K562 (cell line): ENCODE measurements around the gene PBX1. TPM values are rescaled to one million over a fixed set of nuclear protein-coding genes. Genes with fewer than 3 reads are reported as not detected.

Experiments used
- ATAC-seq: fragments of 200-7000 bp; cut with Tn5 transposase; 3 replicates; pipeline ENCODE4 v1.9.1; 2020; ENCODE audit warnings: moderate library complexity
- BruUV-seq: library from RNA; stranded (reverse); fragments of 400-500 nt; replicated peaks from 2 replicates; lab custom pipeline; 2021; lab: Mats Ljungman, UMichigan
- CTCF ChIA-PET: fragments of 300-600 bp; formaldehyde crosslinking; extraction: SDS; loops from one replicate; lab custom pipeline; 2021; ENCODE audit warnings: low intra/inter-chr PET ratio; lab: Yijun Ruan, JAX
- POLR2A ChIA-PET: fragments of 300-600, 350-650 bp; sonication (Branson Sonifier 250); formaldehyde crosslinking; extraction: SDS; loops from one replicate; lab custom pipeline; 2021; ENCODE audit warnings: antibody characterized with exemption, inconsistent platforms; lab: Yijun Ruan, JAX
- DNase-seq, 4 experiments: peaks; one replicate each; pipeline versions ENCODE4 v3.0.0 to v3.0.0-alpha.2; 2011 to 2018; ENCODE audit warnings: low spot score in 3 of 4, mixed read lengths in 3 of 4; ENCODE audit errors: extremely low read depth in 1 of 4
- FAIRE-seq: peaks from 2 replicates; lab custom pipeline; 2011; peaks lifted over from hg19 to GRCh38; lab: Jason Lieb, UNC
- H2AFZ ChIP-seq: 2 replicates; pipeline ENCODE4 v1.6.0; 2011; ENCODE audit warnings: low read depth, low read length, control low read depth, inconsistent platforms
- H3K27ac ChIP-seq: fragments of 200-600 bp; 3 replicates; pipeline ENCODE4 v1.8.0; 2011; ENCODE audit warnings: low read depth, mild to moderate bottlenecking, control low read depth, inconsistent platforms, low read length, moderate library complexity, mixed read lengths; ENCODE audit errors: extremely low read depth
- H3K27me3 ChIP-seq, 2 experiments: fragments of 300-600 bp in 1 of 2; 2 replicates in 1 of 2; 3 replicates in 1 of 2; pipeline versions ENCODE4 v1.6.0 to v1.8.0; 2011; ENCODE audit warnings: inconsistent platforms in 2 of 2, low read length in 2 of 2, mild to moderate bottlenecking in 1 of 2, mixed read lengths in 1 of 2, moderate library complexity in 1 of 2; ENCODE audit not compliant: control insufficient read depth in 2 of 2, insufficient read depth in 2 of 2
- H3K36me3 ChIP-seq: fragments of 300-600 bp; 3 replicates; pipeline ENCODE4 v1.8.0; 2011; ENCODE audit warnings: mild to moderate bottlenecking, low read length, inconsistent platforms; ENCODE audit not compliant: control insufficient read depth, insufficient read depth
- H3K4me1 ChIP-seq, 2 experiments: fragments of 200-600 bp in 1 of 2; replicated peaks in 1 of 2; 2 replicates in 1 of 2; 3 replicates in 1 of 2; pipeline versions ENCODE4 v1.5.1 to v1.8.0; 2011; ENCODE audit warnings: inconsistent platforms in 2 of 2, low read length in 2 of 2, mild to moderate bottlenecking in 1 of 2, mixed read lengths in 1 of 2, moderate library complexity in 1 of 2; ENCODE audit not compliant: control insufficient read depth in 2 of 2, insufficient read depth in 2 of 2
- H3K4me2 ChIP-seq: 2 replicates; pipeline ENCODE4 v1.6.1; 2011; ENCODE audit warnings: low read length, control low read depth, inconsistent platforms, mixed read lengths; ENCODE audit not compliant: insufficient read depth
- H3K4me3 ChIP-seq: fragments of 200-600 bp; sonication (generic), shearing (Covaris generic); 2 replicates; pipeline ENCODE4 v1.5.1; 2016; ENCODE audit warnings: control low read depth, inconsistent platforms
- H3K79me2 ChIP-seq: fragments of 200-600 bp; 3 replicates; pipeline ENCODE4 v1.8.0; 2011; ENCODE audit warnings: low read length, inconsistent platforms; ENCODE audit not compliant: control insufficient read depth, insufficient read depth
- H3K9ac ChIP-seq, 2 experiments: 2 replicates each; pipeline versions ENCODE4 v1.6.0 to v1.6.1; 2011; ENCODE audit warnings: low read depth in 2 of 2, low read length in 2 of 2, control low read depth in 1 of 2, inconsistent platforms in 1 of 2, mild to moderate bottlenecking in 1 of 2, mixed read lengths in 1 of 2; ENCODE audit not compliant: insufficient read depth in 1 of 2
- H3K9me1 ChIP-seq: one replicate; pipeline ENCODE4 v1.6.0; 2011; ENCODE audit warnings: inconsistent platforms, mild to moderate bottlenecking, low read length, moderate library complexity; ENCODE audit not compliant: control insufficient read depth, insufficient read depth
- H3K9me3 ChIP-seq: replicated peaks from 2 replicates; pipeline ENCODE4 v1.5.1; 2011; ENCODE audit warnings: low read depth, low read length, inconsistent platforms; ENCODE audit not compliant: control insufficient read depth, insufficient read depth
- H4K20me1 ChIP-seq: replicated peaks from 2 replicates; pipeline ENCODE4 v1.6.1; 2011; ENCODE audit warnings: low read length, inconsistent platforms, mixed read lengths; ENCODE audit not compliant: control insufficient read depth, insufficient read depth
- CREB1 ChIP-seq, 2 experiments: sonication (generic) in 1 of 2; formaldehyde crosslinking in 1 of 2; IDR thresholded peaks; 2 replicates each; pipeline versions ENCODE4 v1.6.1 to v1.8.0; 2012 to 2022; ENCODE audit warnings: inconsistent platforms in 1 of 2, mild to moderate bottlenecking in 1 of 2, missing genetic modification reagents in 1 of 2, moderate library complexity in 1 of 2
- FOSL1 ChIP-seq: fragments of 200-800 bp; sonication (Bioruptor generic); conservative IDR thresholded peaks from 2 replicates; pipeline ENCODE4 v1.6.1; 2016; ENCODE audit warnings: missing genetic modification characterization, missing compliant biosample characterization
- GTF2E2 ChIP-seq: fragments of 200-800 bp; sonication (Bioruptor generic); IDR thresholded peaks from 2 replicates; pipeline ENCODE4 v1.6.1; 2016; ENCODE audit warnings: missing genetic modification characterization, missing compliant biosample characterization
- HDAC3 ChIP-seq: fragments of 450-650 bp; IDR thresholded peaks from 2 replicates; pipeline ENCODE4 v1.6.1; 2018; ENCODE audit warnings: borderline replicate concordance, mild to moderate bottlenecking, moderate library complexity; ENCODE audit not compliant: partially characterized antibody
- JUND ChIP-seq, 2 experiments: IDR thresholded peaks; 2 replicates in 1 of 2; 3 replicates in 1 of 2; pipeline ENCODE4 v1.6.1; 2011; ENCODE audit warnings: borderline replicate concordance in 2 of 2, low read depth in 2 of 2, low read length in 2 of 2, improper control_type of control experiment in 1 of 2, missing biosample characterization in 1 of 2, missing genetic modification characterization in 1 of 2, missing genetic modification reagents in 1 of 2
- MEIS2 ChIP-seq: fragments of 450-650 bp; IDR thresholded peaks from 2 replicates; pipeline ENCODE4 v1.6.1; 2014; ENCODE audit warnings: mild to moderate bottlenecking; ENCODE audit not compliant: partially characterized antibody
- OTX1 ChIP-seq: fragments of 450-650 bp; formaldehyde crosslinking; IDR thresholded peaks from 2 replicates; pipeline ENCODE4 v1.4.0; 2022; ENCODE audit warnings: mild to moderate bottlenecking
- ZEB2 ChIP-seq: fragments of 450-650 bp; IDR thresholded peaks from 2 replicates; pipeline ENCODE4 v1.6.1; 2016
- ZNF165 ChIP-seq: fragments of 250-450 bp; sonication (Bioruptor Pico); IDR thresholded peaks from 2 replicates; pipeline ENCODE4 v1.4.0; 2020; ENCODE audit warnings: borderline replicate concordance
- ZNF324 ChIP-seq: fragments of 250-450 bp; sonication (Bioruptor Pico); IDR thresholded peaks from 2 replicates; pipeline ENCODE4 v1.4.0; 2020; ENCODE audit warnings: mild to moderate bottlenecking
- ZNF696 ChIP-seq: fragments of 250-450 bp; sonication (Bioruptor Pico); conservative IDR thresholded peaks from 2 replicates; pipeline ENCODE4 v1.4.0; 2020; ENCODE audit warnings: mild to moderate bottlenecking, moderate library complexity
- WGBS: fragments of 100-300 bp; shearing (Covaris generic); methylation state at CpG from one replicate; pipeline ENCODE4 v1.1.6; 2016; ENCODE audit warnings: low coverage, mixed read lengths; ENCODE audit not compliant: insufficient coverage; ENCODE audit errors: missing lambda C conversion rate; 5-methylcytosine and 5-hydroxymethylcytosine counted together
- in situ Hi-C: fragments of 300-500 bp; cut with MboI; formaldehyde crosslinking; loops from 4 replicates; pipeline ENCODE4 v1.15.0; 2018; ENCODE audit warnings: inconsistent platforms, mixed read lengths
- intact Hi-C: fragments of 100-400 bp; cut with micrococcal nuclease; formaldehyde crosslinking; loops from 2 replicates; pipeline ENCODE4 v1.14.2; 2022
- polyA plus RNA-seq, 8 experiments: library from polyadenylated mRNA; depleted of rRNA in 4 of 8; stranded (reverse) in 5 of 8; unstranded in 3 of 8; fragments of >200 nt; fragmentation: Nextera tagmentation in 2 of 8; fragmentation: Illumina TruSeq in 1 of 8; extraction: Ambion mirVana in 2 of 8; extraction: Trizol in 1 of 8; gene quantifications; 2 replicates each; pipeline versions ENCODE4 v1.2.1 to v1.2.3, GENCODE V29; 2011 to 2014; ENCODE audit warnings: inconsistent platforms in 1 of 8, missing spikeins in 1 of 8
- total RNA-seq, 7 experiments: library from RNA; depleted of rRNA in 6 of 7; stranded (reverse); fragments of >200 nt in 6 of 7; fragmentation: Illumina TruSeq in 2 of 7; extraction: Trizol in 2 of 7; gene quantifications; 2 replicates each; pipeline versions ENCODE4 v1.2.1 to v1.2.3, GENCODE V29; 2011 to 2021; ENCODE audit warnings: low replicate concordance in 1 of 7
- TF ChIP-seq, protein P1 (sequence below): fragments of 450-650 bp; formaldehyde crosslinking; IDR thresholded peaks from 2 replicates; pipeline ENCODE4 v1.4.0; 2022; ENCODE audit warnings: missing genetic modification characterization
- TF ChIP-seq, protein P2 (sequence below): fragments of 450-650 bp; formaldehyde crosslinking; IDR thresholded peaks from 2 replicates; pipeline ENCODE4 v1.4.0; 2020; ENCODE audit warnings: mild to moderate bottlenecking

The PBX1 gene
- total and polyA plus RNA-seq, 9 of the 15 experiments (the other 6 are each of a cell fraction or from before 2014, with no cell fraction given), result 0.03 to 0.62 (median 0.17) TPM

DNA sequence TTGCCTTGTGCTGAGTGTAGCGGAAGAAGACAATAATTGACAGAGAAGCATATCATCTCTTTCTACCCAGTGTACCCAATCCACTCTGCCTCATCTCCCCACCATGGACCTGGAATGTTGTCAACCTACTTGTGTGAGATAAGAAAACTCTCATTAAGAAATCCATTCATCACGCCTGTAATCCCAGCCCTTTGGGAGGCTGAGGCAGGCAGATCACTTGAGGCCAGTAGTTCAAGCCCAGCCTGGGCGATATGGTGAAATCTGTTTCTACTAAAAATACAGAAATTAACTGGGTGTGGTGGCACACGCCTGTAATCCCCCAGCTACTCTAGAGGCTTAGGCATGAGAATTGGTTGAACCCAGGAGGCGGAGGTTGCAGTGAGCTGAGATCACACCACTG, 209.6 kb downstream of the PBX1 start:
- DNase-seq (no peak), FAIRE-seq (no peak), ATAC-seq (no peak)
- Histone ChIP-seq H3K79me2 (no peaks in the 10 kb centered on the region), H3K4me2 (no peak overlapping the region), H3K27ac (no peak overlapping the region), H3K27me3 (no peaks in the 10 kb centered on the region), H3K36me3 (no peaks in the 10 kb centered on the region), H3K9ac (no peak overlapping the region), H2AFZ (no peak overlapping the region), H3K4me1 (peaks cover 4 to 35% of the 10 kb centered on the region in 2 experiments; a peak in 4 of 5 replicates), H4K20me1 (no peaks in the 10 kb centered on the region), H3K9me1 (no peaks in the 10 kb centered on the region), H3K4me3 (no peak overlapping the region), H3K9me3 (no peaks in the 10 kb centered on the region)
- in situ Hi-C loops, result no loop called here
- BruUV-seq, result no TSS peak
- 22% methylated on average over 5 of the region's 5 CpGs for whole genome bisulfite sequencing
- CTCF ChIA-PET, result no interaction called here
- intact Hi-C loops, result no loop called here
- POLR2A ChIA-PET, result no interaction called here
- TF ChIP-seq HDAC3, result no peak
- no peak for TF ChIP-seq ZNF696 (CRISPR knock-in tag)
- TF ChIP-seq FOSL1 (tag), result no peak
- no peak for TF ChIP-seq ZEB2
- TF ChIP-seq GTF2E2 (tag), result no peak
- no peak for TF ChIP-seq ZNF324 (CRISPR knock-in tag)
- TF ChIP-seq ZNF165 (CRISPR knock-in tag), result no peak
- TF ChIP-seq OTX1 (CRISPR knock-in tag), result no peak
- TF ChIP-seq JUND (IDR thresholded peaks at IDR 0.05; ENCODE audit: borderline replicate concordance, low read depth, low read length), result no peak
- no peak for TF ChIP-seq JUND (tag; IDR thresholded peaks at IDR 0.05; ENCODE audit: borderline replicate concordance, low read depth, low read length)
- TF ChIP-seq, protein P1, sequence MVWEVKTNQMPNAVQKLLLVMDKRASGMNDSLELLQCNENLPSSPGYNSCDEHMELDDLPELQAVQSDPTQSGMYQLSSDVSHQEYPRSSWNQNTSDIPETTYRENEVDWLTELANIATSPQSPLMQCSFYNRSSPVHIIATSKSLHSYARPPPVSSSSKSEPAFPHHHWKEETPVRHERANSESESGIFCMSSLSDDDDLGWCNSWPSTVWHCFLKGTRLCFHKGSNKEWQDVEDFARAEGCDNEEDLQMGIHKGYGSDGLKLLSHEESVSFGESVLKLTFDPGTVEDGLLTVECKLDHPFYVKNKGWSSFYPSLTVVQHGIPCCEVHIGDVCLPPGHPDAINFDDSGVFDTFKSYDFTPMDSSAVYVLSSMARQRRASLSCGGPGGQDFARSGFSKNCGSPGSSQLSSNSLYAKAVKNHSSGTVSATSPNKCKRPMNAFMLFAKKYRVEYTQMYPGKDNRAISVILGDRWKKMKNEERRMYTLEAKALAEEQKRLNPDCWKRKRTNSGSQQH (CRISPR knock-in tag), result no peak
- TF ChIP-seq MEIS2, result no peak
- TF ChIP-seq CREB1 (IDR thresholded peaks at IDR 0.05), result no peak
- TF ChIP-seq CREB1 (CRISPR knock-in tag; IDR thresholded peaks at IDR 0.05), result no peak
- TF ChIP-seq, protein P2, sequence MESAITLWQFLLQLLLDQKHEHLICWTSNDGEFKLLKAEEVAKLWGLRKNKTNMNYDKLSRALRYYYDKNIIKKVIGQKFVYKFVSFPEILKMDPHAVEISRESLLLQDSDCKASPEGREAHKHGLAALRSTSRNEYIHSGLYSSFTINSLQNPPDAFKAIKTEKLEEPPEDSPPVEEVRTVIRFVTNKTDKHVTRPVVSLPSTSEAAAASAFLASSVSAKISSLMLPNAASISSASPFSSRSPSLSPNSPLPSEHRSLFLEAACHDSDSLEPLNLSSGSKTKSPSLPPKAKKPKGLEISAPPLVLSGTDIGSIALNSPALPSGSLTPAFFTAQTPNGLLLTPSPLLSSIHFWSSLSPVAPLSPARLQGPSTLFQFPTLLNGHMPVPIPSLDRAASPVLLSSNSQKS, result no peak
